GM12878 (cell line): ENCODE data around the gene ASPDH. TPM values are rescaled to one million over a fixed set of nuclear protein-coding genes. Genes with fewer than 3 reads are reported as not detected.

Experiments used
- ATAC-seq: fragments of 200-7000 bp; cut with Tn5 transposase; 3 replicates; pipeline ENCODE4 v1.9.1; 2020; ENCODE audit warnings: mild to moderate bottlenecking, moderate library complexity
- BruUV-seq: library from RNA; stranded (reverse); fragments of 400-500 nt; replicated peaks from 2 replicates; lab custom pipeline; 2021; lab: Mats Ljungman, UMichigan
- CTCF ChIA-PET: fragments of 300-600 bp; sonication (Branson Sonifier 250); formaldehyde crosslinking; extraction: SDS; loops from one replicate; lab custom pipeline; 2021; ENCODE audit warnings: inconsistent platforms; lab: Yijun Ruan, JAX
- POLR2A ChIA-PET: fragments of 350-600 bp; formaldehyde crosslinking; extraction: SDS; loops from one replicate; lab custom pipeline; 2021; ENCODE audit warnings: inconsistent platforms; lab: Charles Lee
- RAD21 ChIA-PET: fragments of 300-600 bp; sonication (Branson Sonifier 250); formaldehyde crosslinking; loops from one replicate; lab custom pipeline; 2023; ENCODE audit warnings: antibody characterized with exemption; ENCODE audit not compliant: unreplicated experiment; lab: Charles Lee
- SMC1A ChIA-PET: fragments of 300-600 bp; sonication (Branson Sonifier 250); formaldehyde crosslinking; loops from one replicate; lab custom pipeline; 2023; ENCODE audit not compliant: unreplicated experiment, uncharacterized antibody; lab: Charles Lee
- DNase-seq: peaks from one replicate; pipeline ENCODE4 v3.0.0-alpha.2; 2011; ENCODE audit warnings: low read depth, low spot score
- FAIRE-seq: peaks from 3 replicates; lab custom pipeline; 2011; peaks lifted over from hg19 to GRCh38; lab: Jason Lieb, UNC
- H2AFZ ChIP-seq: 2 replicates; pipeline ENCODE4 v1.6.0; 2011; ENCODE audit warnings: low read depth, low read length, control low read depth; ENCODE audit not compliant: control insufficient read depth
- H3K27ac ChIP-seq: 2 replicates; pipeline ENCODE4 v1.5.1; 2011; ENCODE audit warnings: control low read depth; ENCODE audit not compliant: control insufficient read depth, insufficient read depth
- H3K27me3 ChIP-seq, 2 experiments: replicated peaks in 1 of 2; 2 replicates each; pipeline versions ENCODE4 v1.6.0 to v1.6.1; 2011; ENCODE audit warnings: low read length in 1 of 2; ENCODE audit not compliant: control insufficient read depth in 2 of 2, insufficient read depth in 2 of 2
- H3K36me3 ChIP-seq, 2 experiments: 2 replicates each; pipeline ENCODE4 v1.5.1; 2011; ENCODE audit warnings: low read length in 1 of 2; ENCODE audit not compliant: control insufficient read depth in 2 of 2, insufficient read depth in 2 of 2
- H3K4me1 ChIP-seq: 2 replicates; pipeline ENCODE4 v1.6.1; 2011; ENCODE audit warnings: mild to moderate bottlenecking, low read length, moderate library complexity, mixed read lengths; ENCODE audit not compliant: control insufficient read depth, insufficient read depth
- H3K4me2 ChIP-seq: 2 replicates; pipeline ENCODE4 v1.6.0; 2011; ENCODE audit warnings: control low read depth; ENCODE audit not compliant: control insufficient read depth, insufficient read depth
- H3K4me3 ChIP-seq: fragments of 200-600 bp; sonication (generic); 2 replicates; pipeline ENCODE4 v1.5.1; 2016
- H3K79me2 ChIP-seq: 2 replicates; pipeline ENCODE4 v1.6.0; 2011; ENCODE audit warnings: low read length; ENCODE audit not compliant: control insufficient read depth, insufficient read depth
- H3K9ac ChIP-seq: 2 replicates; pipeline ENCODE4 v1.8.0; 2011; ENCODE audit warnings: low read length, control low read depth, mixed read lengths; ENCODE audit not compliant: control insufficient read depth, insufficient read depth
- H3K9me3 ChIP-seq: replicated peaks from 3 replicates; pipeline ENCODE4 v1.5.1; 2011; ENCODE audit warnings: mild to moderate bottlenecking, low read length; ENCODE audit not compliant: control insufficient read depth, insufficient read depth
- H4K20me1 ChIP-seq: 2 replicates; pipeline ENCODE4 v1.6.0; 2011; ENCODE audit not compliant: control insufficient read depth, insufficient read depth
- EGR1 ChIP-seq, 2 experiments: IDR thresholded peaks; 1 replicate in 1 of 2; 2 replicates in 1 of 2; pipeline ENCODE4 v1.6.1; 2011 to 2012; ENCODE audit warnings: low read depth in 2 of 2, low read length in 2 of 2, borderline replicate concordance in 1 of 2, mild to moderate bottlenecking in 1 of 2, moderate library complexity in 1 of 2
- NBN ChIP-seq: fragments of 450-650 bp; IDR thresholded peaks from 2 replicates; pipeline ENCODE4 v1.6.1; 2016
- NR2C2 ChIP-seq: IDR thresholded peaks from 2 replicates; pipeline ENCODE4 v1.6.1; 2011; ENCODE audit warnings: borderline replicate concordance, low read depth; ENCODE audit not compliant: control insufficient read depth, insufficient read length
- RBBP5 ChIP-seq: fragments of 200-600 bp; sonication (generic); conservative IDR thresholded peaks from 2 replicates; pipeline ENCODE4 v1.6.1; 2016
- SPI1 ChIP-seq: IDR thresholded peaks from 2 replicates; pipeline ENCODE4 v1.6.1; 2011; ENCODE audit warnings: low read depth, mild to moderate bottlenecking, low read length, moderate library complexity, borderline replicate concordance; ENCODE audit not compliant: insufficient read depth
- SUPT20H ChIP-seq: IDR thresholded peaks from 2 replicates; pipeline ENCODE4 v1.6.1; 2011; ENCODE audit warnings: low read depth, mild to moderate bottlenecking, low read length, moderate library complexity, borderline replicate concordance; ENCODE audit not compliant: control insufficient read depth
- WGBS: methylation state at CpG from one replicate; pipeline ENCODE4 v1.1.6; 2016; ENCODE audit warnings: low lambda C conversion rate; ENCODE audit not compliant: insufficient replicate concordance, insufficient coverage; ENCODE audit errors: missing lambda C conversion rate; 5-methylcytosine and 5-hydroxymethylcytosine counted together
- in situ Hi-C: fragments of 300-500 bp; cut with MboI; formaldehyde crosslinking; loops from 9 replicates; pipeline ENCODE4 v1.14.3; 2018; ENCODE audit warnings: mixed read lengths
- intact Hi-C: fragments of 100-400 bp; cut with micrococcal nuclease; formaldehyde crosslinking; loops from one replicate; pipeline ENCODE4 v1.14.2; 2022; ENCODE audit not compliant: unreplicated experiment
- polyA plus RNA-seq, 11 experiments: library from polyadenylated mRNA; depleted of rRNA in 4 of 11; unstranded in 6 of 11; stranded (reverse) in 5 of 11; fragments of >200 nt; fragmentation: Nextera tagmentation in 4 of 11; fragmentation: Illumina TruSeq in 1 of 11; extraction: Ambion mirVana in 4 of 11; extraction: Trizol in 1 of 11; gene quantifications; 1 replicate in 1 of 11; 2 replicates in 10 of 11; pipeline versions ENCODE4 v1.2.1 to v1.2.3, GENCODE V29; 2011 to 2016; ENCODE audit warnings: inconsistent platforms in 2 of 11, missing spikeins in 2 of 11, low read depth in 1 of 11
- total RNA-seq, 4 experiments: library from RNA; depleted of rRNA in 3 of 4; stranded (reverse); fragments of >200 nt in 3 of 4; fragmentation: Illumina TruSeq in 1 of 4; extraction: Trizol in 1 of 4; gene quantifications; 2 replicates each; pipeline versions ENCODE4 v1.2.1 to v1.2.3, GENCODE V29; 2013 to 2021
- TF ChIP-seq, protein P1 (sequence below): fragments of 450-650 bp; IDR thresholded peaks from 2 replicates; pipeline ENCODE4 v1.6.1; 2016; ENCODE audit warnings: mild to moderate bottlenecking, moderate library complexity, borderline replicate concordance
- TF ChIP-seq, protein P2 (sequence below): IDR thresholded peaks from 2 replicates; pipeline ENCODE4 v1.6.1; 2012; ENCODE audit warnings: low read depth, low read length, improper control_type of control experiment
- TF ChIP-seq, protein P3 (sequence below): IDR thresholded peaks from 2 replicates; pipeline ENCODE4 v1.6.1; 2011; ENCODE audit warnings: low read depth, mild to moderate bottlenecking, low read length, moderate library complexity, borderline replicate concordance; ENCODE audit errors: extremely low read depth
- TF ChIP-seq, protein P4 (sequence below): IDR thresholded peaks from 2 replicates; pipeline ENCODE4 v1.6.1; 2012; ENCODE audit warnings: mild to moderate bottlenecking, low read depth, low read length

Gene ASPDH
- total and polyA plus RNA-seq, 10 of the 15 experiments (the other 5 are each of a cell fraction or from before 2014, with no cell fraction given): not detected

DNA sequence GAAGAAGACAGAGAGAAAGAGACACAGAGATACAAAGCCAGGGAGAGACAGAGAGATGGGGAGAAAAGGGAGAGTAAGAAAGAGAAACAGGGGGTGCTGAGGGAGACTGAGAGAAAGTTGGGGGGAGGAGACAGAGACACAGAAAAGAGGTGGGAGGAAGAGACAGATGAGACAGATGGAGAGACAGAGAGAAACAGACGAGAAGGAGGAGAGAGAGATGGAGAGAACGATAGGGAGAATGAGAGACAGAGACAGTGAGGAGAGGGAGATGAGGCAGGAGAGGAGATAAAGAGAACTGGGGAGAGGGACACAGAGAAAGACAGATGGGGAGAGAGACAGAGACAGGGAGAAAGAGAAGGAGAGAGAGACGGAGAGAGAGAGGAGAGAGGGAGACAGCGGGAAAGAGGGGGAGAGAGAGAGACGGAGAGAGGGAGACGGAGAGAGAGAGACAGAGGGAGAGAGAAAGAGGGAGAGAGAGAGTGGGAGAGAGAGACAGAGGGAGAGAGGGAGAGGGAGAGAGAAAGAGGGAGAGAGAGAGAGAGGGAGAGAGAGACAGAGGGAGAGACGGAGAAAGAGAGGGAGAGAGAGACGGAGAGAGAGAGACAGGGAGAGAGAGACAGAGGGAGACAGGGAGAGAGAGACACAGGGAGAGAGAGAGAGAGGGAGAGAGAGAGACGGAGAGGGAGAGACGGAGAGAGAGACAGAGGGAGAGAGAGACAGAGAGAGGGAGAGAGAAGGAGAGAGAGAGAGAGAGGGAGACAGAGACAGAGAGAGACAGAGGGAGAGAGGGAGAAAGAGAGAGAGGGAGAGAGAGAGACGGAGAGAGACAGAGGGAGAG lies 15.3 kb downstream of the ASPDH start:
- Histone ChIP-seq H3K4me1 (no peaks in the 10 kb centered on the region), H3K4me2 (no peak overlapping the region), H4K20me1 (no peaks in the 10 kb centered on the region), H3K27ac (no peak overlapping the region), H2AFZ (no peak overlapping the region), H3K79me2 (no peaks in the 10 kb centered on the region), H3K9me3 (no peaks in the 10 kb centered on the region), H3K36me3 (no peaks in the 10 kb centered on the region), H3K27me3 (no peaks in the 10 kb centered on the region), H3K4me3 (no peak overlapping the region), H3K9ac (no peak overlapping the region)
- SMC1A ChIA-PET: no interaction called here
- RAD21 ChIA-PET: no interaction called here
- CTCF ChIA-PET: no interaction called here
- intact Hi-C loops: no loop called here
- TF ChIP-seq, protein P1, sequence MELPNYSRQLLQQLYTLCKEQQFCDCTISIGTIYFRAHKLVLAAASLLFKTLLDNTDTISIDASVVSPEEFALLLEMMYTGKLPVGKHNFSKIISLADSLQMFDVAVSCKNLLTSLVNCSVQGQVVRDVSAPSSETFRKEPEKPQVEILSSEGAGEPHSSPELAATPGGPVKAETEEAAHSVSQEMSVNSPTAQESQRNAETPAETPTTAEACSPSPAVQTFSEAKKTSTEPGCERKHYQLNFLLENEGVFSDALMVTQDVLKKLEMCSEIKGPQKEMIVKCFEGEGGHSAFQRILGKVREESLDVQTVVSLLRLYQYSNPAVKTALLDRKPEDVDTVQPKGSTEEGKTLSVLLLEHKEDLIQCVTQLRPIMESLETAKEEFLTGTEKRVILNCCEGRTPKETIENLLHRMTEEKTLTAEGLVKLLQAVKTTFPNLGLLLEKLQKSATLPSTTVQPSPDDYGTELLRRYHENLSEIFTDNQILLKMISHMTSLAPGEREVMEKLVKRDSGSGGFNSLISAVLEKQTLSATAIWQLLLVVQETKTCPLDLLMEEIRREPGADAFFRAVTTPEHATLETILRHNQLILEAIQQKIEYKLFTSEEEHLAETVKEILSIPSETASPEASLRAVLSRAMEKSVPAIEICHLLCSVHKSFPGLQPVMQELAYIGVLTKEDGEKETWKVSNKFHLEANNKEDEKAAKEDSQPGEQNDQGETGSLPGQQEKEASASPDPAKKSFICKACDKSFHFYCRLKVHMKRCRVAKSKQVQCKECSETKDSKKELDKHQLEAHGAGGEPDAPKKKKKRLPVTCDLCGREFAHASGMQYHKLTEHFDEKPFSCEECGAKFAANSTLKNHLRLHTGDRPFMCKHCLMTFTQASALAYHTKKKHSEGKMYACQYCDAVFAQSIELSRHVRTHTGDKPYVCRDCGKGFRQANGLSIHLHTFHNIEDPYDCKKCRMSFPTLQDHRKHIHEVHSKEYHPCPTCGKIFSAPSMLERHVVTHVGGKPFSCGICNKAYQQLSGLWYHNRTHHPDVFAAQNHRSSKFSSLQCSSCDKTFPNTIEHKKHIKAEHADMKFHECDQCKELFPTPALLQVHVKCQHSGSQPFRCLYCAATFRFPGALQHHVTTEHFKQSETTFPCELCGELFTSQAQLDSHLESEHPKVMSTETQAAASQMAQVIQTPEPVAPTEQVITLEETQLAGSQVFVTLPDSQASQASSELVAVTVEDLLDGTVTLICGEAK: no peak
- TF ChIP-seq EGR1 (IDR thresholded peaks at IDR 0.05; ENCODE audit: borderline replicate concordance in 1 of 2, low read depth in 2 of 2, low read length in 2 of 2): no peak
- TF ChIP-seq SPI1: no peak
- TF ChIP-seq NR2C2: no peak
- TF ChIP-seq SUPT20H: no peak
- TF ChIP-seq, protein P2, sequence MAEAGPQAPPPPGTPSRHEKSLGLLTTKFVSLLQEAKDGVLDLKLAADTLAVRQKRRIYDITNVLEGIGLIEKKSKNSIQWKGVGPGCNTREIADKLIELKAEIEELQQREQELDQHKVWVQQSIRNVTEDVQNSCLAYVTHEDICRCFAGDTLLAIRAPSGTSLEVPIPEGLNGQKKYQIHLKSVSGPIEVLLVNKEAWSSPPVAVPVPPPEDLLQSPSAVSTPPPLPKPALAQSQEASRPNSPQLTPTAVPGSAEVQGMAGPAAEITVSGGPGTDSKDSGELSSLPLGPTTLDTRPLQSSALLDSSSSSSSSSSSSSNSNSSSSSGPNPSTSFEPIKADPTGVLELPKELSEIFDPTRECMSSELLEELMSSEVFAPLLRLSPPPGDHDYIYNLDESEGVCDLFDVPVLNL: no peak
- TF ChIP-seq, protein P3, sequence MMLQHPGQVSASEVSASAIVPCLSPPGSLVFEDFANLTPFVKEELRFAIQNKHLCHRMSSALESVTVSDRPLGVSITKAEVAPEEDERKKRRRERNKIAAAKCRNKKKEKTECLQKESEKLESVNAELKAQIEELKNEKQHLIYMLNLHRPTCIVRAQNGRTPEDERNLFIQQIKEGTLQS: no peak
- no peak for TF ChIP-seq NBN
- no peak for TF ChIP-seq RBBP5
- TF ChIP-seq, protein P4, sequence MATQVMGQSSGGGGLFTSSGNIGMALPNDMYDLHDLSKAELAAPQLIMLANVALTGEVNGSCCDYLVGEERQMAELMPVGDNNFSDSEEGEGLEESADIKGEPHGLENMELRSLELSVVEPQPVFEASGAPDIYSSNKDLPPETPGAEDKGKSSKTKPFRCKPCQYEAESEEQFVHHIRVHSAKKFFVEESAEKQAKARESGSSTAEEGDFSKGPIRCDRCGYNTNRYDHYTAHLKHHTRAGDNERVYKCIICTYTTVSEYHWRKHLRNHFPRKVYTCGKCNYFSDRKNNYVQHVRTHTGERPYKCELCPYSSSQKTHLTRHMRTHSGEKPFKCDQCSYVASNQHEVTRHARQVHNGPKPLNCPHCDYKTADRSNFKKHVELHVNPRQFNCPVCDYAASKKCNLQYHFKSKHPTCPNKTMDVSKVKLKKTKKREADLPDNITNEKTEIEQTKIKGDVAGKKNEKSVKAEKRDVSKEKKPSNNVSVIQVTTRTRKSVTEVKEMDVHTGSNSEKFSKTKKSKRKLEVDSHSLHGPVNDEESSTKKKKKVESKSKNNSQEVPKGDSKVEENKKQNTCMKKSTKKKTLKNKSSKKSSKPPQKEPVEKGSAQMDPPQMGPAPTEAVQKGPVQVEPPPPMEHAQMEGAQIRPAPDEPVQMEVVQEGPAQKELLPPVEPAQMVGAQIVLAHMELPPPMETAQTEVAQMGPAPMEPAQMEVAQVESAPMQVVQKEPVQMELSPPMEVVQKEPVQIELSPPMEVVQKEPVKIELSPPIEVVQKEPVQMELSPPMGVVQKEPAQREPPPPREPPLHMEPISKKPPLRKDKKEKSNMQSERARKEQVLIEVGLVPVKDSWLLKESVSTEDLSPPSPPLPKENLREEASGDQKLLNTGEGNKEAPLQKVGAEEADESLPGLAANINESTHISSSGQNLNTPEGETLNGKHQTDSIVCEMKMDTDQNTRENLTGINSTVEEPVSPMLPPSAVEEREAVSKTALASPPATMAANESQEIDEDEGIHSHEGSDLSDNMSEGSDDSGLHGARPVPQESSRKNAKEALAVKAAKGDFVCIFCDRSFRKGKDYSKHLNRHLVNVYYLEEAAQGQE: no peak
- DNase-seq (no peak), ATAC-seq (no peak), FAIRE-seq (no peak)
- BruUV-seq: no TSS peak
- POLR2A ChIA-PET: no interaction called here
- WGBS: 46% methylated on average over 11 of the region's 11 CpGs
- in situ Hi-C loops: no loop called here
